Medulla oblongata (tissue), 1 donor: ENCODE measurements around the gene ZNF571.
A peak's percentile ranks its signal among the peaks of the same experiment; 100 is the strongest.

Experiments
- DNase-seq: peaks from one replicate; pipeline ENCODE4 v3.0.0-alpha.2; 2015; ENCODE audit errors: extremely low spot score

ZNF571 gene

DNA sequence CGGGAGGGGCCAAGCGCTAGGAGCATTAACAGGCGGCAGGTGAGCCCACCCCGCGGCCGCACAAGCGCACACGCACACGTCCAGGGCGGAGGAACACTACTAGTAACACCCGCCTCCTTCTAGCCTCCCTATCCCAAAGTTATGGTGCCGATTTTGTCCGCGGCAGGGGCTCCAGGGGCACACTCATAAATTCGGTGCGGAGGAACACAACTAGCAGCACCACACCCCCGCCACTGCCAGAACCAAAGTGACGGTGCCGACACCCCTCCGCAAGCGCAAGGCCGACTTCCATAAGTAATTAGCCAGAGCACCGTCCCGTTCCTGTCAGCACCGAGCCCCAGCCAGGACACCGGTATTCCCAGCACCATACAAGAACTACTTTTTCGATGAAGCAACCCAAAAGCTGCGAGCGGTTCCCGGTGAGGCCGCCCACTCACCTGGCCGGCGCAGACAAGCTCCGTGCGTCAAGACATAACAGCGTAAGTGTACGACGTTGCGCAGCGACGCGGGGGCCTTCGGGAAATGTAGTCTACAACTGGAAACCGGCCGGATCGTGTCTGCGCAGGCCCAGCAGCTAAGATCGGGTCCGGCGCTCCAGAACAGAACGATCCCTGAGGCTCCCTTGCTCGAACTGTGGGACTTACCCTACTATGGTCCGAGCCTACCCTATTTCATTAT is at the start of gene ZNF571, which contains the start of gene ZNF540:
TSS of gene ZNF571 (minus strand) at position 489 of the 678 bp plus-strand sequence. CDS start 8,116 bp downstream, outside the sequence.
TSS of gene ZNF540 (plus strand) at position 573 of the 678 bp plus-strand sequence. CDS start 3,572 bp downstream, outside the sequence.
- peak; percentile 95 for DNase-seq

DNA sequence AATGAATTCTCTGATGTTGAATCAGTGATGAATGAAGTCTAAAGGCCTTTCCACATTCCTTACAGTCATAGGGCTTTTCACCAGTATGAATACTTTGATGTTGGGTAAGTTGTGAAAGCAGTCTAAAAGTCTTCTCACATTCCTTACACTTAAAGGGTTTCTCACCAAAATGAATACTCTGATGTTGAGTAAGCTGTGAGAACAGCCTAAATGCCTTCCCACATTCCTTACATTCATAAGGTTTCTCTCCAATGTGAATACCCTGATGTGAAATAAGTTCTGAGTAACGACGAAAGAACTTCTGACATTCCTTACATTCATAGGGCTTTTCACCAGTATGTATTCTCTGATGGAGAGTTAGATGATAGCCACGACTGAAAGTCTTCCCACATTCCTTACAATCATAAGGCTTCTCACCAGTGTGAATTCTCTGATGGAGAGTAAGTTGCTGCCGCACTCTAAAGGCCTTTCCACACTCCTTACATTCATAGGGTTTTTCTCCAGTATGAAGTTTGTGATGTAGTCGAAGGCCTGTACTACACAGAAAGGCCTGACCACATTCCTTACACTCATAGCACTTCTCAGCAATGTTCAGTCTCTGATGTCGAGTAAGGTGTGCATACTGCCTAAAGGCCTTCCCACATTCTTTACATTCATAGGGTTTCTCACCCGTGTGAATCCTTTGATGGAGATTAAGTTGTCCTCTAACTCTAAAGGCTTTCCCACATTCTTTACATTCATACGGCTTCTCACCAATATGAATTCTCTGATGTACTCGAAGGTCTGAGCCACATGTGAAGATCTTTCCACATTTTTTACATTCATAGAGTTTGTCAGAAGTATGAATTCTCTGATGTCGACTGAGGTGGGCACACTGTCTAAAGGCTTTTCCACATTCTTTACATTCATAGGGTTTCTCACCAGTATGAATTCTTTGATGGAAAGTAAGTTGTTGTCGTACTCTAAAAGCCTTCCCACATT is 40.8 kb upstream of the ZNF571 start:
- DNase-seq = no peak

DNA sequence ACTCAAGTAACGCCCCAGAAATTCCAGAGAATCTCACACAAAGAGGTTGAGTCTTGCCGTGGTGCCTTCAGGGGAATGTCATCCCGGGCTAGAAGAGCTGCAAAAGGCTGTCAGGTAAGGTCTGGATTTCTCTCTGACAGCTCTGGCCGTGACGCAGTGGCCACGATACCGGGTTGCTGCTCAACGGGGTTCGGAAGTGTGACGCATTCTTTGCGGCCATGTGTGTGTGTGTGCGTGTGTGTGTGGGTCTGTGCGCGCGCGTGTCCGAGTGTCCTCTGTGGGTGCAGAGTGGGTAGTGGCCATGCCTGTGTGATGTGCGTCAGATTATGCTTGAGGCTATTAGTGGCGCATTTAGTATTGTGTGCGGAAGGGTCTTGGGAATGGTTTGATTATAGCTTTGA is 390 bp upstream of the ZNF571 start:
- no peak for DNase-seq

DNA sequence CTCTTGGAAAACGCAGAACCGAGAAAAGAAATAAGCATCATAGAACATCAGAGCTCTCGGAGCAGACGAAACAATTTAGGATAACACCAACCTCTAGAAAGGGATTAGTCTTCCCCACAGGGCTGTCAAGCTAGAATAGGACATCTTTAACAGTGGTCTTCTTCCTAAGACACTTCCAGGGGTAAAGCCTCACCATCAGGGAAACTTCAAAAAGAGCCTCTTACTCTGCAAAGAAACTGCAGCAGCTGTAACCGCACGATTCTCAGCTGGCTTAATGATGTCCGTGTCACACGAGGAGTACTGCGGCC is 642 bp downstream of the ZNF571 start:
- no peak for DNase-seq

DNA sequence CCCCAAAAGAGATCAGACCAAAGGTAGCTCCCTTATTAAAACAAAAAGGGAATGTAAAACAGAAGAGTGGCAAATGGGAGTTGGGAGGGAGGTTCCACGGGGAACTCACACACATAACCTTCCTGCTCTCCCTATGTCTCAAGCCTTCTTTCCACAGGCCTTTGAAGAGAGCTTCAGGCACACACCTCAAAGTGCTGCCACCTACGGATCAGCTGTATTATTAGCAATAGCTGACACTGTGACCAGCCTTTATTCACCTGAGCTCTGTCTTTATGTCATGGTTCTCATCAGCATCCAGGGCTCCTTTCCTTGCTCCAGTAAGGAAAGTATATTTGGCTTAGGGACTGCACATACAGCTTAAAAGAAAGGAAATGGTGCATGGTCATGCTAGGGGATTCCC is 11.3 kb downstream of the ZNF571 start:
- DNase-seq = no peak

DNA sequence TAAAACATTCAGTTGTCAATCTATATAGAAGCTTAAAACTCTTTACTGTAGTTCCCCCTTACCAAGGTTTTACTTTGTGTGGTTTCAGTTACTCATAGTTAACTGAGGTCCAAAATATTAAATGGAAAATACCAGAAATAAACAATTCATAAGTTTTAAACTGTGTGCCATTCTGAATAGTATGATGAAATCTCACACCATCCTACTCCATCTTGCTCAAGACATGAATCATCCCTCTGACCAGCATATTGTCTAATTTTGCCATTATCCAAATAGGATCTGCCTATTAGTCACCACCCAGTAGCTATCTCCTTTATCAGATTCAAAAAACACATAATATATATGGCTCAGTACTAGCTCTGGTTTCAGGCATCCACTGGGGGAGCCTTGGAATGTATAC is 22.4 kb downstream of the ZNF571 start:
- no peak for DNase-seq

DNA sequence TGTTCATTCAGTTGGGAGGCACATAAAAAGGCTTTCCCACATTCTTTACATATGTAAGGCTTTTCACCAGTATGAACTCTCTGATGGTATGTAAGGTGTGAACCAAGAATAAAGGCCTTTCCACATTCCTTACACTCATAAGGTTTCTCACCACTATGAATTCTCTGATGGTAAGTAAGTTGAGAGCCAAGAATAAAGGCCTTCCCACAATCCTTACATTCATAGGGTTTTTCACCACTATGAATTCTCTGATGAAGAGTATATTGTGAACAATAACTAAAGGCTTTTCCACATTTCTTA is 29.3 kb downstream of the ZNF571 start:
- no peak for DNase-seq

DNA sequence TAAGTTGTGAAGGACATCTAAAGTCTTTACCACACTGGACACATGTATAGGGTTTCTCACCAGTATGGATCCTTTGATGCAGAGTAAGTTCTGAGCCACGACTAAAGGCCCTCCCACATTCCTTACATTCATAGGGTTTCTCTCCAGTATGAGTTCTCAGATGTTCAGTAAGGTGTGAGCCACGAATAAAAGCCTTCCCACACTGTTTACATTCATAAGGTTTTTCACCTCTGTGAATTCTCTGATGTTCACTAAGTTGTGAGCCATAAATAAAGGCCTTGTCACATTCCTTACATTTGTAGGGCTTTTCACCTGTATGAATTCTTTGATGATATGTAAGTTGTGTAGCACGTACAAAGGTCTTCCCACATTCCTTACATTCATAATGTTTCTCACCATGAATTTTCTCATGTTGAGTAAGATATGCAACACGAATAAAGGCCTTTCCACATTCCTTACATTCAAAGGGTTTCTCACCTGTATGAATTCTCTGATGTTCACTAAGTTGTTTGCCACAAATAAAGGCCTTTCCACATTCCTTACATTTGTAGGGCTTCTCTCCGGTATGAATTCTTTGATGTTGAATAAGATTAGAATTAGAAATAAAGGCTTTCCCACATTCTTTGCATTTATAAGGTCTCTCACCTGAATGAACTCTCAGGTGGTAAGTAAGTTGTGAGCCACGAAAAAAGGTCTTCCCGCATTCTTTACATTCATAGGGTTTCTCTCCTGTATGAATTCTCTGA is 29.8 kb downstream of the ZNF571 start:
- no peak for DNase-seq

DNA sequence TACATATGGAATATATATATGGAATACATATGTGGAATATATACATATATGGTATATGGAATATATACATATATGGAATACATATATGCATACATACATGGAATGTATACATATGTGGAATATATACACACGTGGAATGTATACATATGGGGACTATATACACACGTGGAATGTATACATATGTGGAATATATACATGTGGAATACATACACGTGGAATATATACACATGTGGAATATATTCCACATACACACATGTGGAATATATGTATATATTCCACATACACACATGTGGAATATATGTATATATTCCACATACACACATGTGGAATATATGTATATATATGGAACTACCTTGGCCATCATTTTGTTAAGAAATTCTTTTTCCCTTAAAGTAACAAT is 31.1 kb downstream of the ZNF571 start:
- DNase-seq = no peak

DNA sequence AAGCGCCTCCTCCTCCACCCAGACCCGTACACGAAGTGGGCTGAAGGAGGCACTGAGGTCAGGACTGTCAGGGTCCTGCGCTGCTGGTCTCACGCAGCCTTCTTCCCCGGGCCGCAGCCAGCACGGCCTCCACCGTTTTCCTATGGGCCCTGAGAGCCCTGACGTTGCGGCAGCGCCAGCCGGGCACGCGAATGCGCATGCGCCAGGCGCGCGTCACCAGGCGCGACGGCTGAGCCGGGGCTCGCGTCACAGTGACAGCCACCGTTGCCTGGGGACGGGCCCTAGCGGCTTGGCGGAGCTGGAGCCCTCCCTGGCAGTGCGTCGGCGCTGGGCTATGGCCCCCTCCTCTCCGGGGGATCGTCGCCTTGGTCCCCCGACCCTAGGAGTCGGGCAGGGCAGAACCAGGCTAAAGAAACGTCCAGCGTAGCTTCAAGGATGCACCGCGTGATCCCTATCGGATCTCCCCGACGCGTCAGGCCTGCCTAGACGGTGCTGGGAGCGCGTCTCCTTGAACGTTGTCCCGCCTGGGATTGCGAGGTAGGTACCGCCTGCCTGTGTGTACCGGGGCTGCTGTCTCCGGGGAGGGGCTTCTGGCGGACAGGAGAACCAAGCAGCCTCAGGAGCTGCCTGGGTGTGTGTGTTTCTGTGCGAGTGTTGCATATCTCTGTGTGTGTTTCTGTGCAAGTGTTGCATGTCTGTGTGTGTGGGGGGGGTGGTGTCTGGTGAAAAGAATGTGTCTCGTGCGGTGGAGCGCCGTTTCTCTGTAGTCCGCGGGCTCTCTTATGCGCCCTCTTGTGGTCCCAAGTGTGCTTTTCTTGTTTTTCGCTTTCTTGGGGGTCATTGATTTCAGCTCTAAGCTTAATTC is 43.2 kb downstream of the ZNF571 start:
- DNase-seq = no peak

DNA sequence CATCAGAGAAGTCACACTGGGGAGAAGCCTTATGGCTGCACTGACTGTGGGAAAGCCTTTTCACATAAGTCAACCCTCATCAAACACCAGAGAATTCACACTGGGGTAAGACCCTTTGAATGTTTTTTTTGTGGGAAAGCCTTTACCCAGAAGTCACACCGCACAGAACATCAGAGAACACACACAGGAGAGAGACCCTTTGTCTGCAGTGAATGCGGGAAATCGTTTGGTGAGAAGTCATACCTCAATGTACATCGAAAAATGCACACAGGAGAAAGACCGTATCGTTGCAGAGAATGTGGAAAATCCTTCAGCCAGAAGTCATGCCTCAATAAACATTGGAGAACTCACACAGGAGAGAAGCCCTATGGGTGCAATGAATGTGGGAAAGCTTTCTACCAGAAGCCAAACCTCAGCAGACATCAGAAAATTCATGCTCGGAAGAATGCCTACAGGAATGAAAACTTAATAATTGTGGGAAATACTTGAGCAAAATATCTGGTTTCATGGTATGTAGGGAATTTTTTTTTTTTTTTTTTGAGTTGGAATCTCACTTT is 57.1 kb downstream of the ZNF571 start:
- DNase-seq = no peak

DNA sequence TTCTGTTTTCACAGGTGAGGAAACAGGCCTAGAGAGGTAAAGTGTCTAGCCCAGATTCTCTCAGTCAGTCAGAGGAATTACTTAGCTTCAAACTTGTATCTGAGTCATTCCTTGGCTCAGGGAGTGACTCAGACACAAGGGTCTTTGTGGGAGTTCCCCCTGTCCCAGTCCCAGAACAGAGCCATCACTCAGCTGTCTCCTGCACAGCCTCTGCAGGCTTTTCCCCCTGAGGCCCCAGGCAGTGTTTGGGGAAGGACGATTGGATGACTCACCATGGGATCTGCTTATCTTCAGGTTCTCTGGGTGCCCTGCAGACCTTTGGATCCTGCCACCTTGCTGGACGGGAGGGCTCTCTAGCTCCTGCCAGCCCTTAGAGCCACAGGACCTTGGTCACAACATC is 74.7 kb downstream of the ZNF571 start:
- DNase-seq = no peak
